Measurements from ENCODE around the gene SEL1L.

SEL1L gene

DNA sequence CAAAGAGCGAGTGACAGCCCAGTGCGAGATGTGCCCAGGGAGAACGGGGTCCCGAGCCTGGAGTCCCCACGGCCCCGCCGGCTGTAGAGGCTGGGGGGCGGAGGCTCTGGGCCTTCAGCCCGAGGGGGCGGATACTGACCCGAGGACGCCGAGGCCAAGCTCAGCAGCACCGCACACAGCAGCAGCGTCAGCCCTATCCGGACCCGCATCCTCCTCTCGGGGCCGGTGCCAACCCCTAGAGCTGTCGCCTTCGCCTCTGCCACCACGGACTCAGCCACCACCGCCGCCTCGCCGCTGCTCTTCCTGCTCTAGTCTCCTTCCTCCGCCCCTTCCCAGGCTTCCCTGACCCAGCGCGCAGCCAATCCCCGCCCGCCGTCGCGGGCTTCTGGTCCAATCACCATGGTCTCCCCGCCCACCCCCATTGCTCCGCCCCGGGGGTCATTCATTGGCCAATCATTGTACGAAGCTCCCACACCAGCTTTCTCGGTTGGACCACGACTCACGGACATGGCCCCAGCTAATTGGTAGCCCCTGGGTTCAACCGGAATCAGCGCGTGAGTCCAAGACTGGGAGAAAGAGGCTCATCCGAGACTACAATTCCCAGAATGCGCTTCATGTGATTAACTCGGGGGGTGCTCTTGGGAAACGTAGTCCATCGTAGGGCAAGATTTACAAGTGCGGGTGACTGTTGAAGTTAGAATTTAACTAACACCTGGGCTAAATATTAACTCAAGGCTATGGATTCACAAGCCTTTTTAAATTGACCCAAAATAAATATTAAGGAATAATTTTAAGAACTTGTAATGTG is at the start of gene SEL1L:
Gene SEL1L, minus strand, starts transcription at position 318 of the 808 bp plus-strand sequence. Its CDS starts 109 bp downstream, at position 209.
- TF ChIP-seq, protein P1, sequence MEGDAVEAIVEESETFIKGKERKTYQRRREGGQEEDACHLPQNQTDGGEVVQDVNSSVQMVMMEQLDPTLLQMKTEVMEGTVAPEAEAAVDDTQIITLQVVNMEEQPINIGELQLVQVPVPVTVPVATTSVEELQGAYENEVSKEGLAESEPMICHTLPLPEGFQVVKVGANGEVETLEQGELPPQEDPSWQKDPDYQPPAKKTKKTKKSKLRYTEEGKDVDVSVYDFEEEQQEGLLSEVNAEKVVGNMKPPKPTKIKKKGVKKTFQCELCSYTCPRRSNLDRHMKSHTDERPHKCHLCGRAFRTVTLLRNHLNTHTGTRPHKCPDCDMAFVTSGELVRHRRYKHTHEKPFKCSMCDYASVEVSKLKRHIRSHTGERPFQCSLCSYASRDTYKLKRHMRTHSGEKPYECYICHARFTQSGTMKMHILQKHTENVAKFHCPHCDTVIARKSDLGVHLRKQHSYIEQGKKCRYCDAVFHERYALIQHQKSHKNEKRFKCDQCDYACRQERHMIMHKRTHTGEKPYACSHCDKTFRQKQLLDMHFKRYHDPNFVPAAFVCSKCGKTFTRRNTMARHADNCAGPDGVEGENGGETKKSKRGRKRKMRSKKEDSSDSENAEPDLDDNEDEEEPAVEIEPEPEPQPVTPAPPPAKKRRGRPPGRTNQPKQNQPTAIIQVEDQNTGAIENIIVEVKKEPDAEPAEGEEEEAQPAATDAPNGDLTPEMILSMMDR (IDR thresholded peaks at IDR 0.05; ENCODE audit: low read depth, low read length): no peak
- H3K4me3 ChIP-seq (ENCODE audit: low read depth, low read length): peak within 1 kb of the TSS; percentile 98
- in situ Hi-C loops (cut with HindIII; ENCODE audit: low sequenced_read_pairs): no loop called here
- DNase-seq (ENCODE audit: low read depth, low spot score): peak; percentile 100

DNA sequence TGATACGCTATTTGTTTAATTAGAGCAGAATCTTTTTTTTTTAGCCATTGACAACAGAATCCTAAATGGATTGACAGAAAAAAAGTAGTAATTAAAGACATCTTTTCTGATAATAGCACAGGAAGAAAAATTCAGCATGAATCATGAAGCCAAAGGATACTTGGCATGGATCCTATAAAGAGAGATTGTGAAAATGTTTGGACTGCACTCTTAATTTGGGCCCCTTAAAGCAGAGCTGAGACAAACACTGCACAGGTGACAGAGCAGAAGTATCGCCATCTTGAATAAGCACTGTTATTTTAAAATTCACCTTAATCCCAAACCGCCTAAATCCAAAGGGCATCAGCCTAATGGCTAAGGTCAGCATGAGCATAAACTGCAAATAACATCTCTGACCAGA is 48.8 kb upstream of the SEL1L start:
- in situ Hi-C loops (cut with HindIII; ENCODE audit: low sequenced_read_pairs): no loop called here
- H3K4me3 ChIP-seq (ENCODE audit: low read depth, low read length): no peak overlapping the region
- TF ChIP-seq, protein P1 (IDR thresholded peaks at IDR 0.05; ENCODE audit: low read depth, low read length): no peak
- no peak for DNase-seq (ENCODE audit: low read depth, low spot score)

GRCh38 chr14:81579115-81579514 is 45.5 kb upstream of the SEL1L start:
- no peak overlapping the region for H3K4me3 ChIP-seq (ENCODE audit: low read depth, low read length)
- TF ChIP-seq, protein P1 (IDR thresholded peaks at IDR 0.05; ENCODE audit: low read depth, low read length): no peak
- DNase-seq (ENCODE audit: low read depth, low spot score): no peak
- in situ Hi-C loops (cut with HindIII; ENCODE audit: low sequenced_read_pairs): no loop called here

GRCh38 chr14:81571437-81571836 is 37.8 kb upstream of the SEL1L start:
- in situ Hi-C loops (cut with HindIII; ENCODE audit: low sequenced_read_pairs): no loop called here
- DNase-seq (ENCODE audit: low read depth, low spot score): no peak
- TF ChIP-seq, protein P1 (IDR thresholded peaks at IDR 0.05; ENCODE audit: low read depth, low read length): no peak
- H3K4me3 ChIP-seq (ENCODE audit: low read depth, low read length): no peak overlapping the region

DNA sequence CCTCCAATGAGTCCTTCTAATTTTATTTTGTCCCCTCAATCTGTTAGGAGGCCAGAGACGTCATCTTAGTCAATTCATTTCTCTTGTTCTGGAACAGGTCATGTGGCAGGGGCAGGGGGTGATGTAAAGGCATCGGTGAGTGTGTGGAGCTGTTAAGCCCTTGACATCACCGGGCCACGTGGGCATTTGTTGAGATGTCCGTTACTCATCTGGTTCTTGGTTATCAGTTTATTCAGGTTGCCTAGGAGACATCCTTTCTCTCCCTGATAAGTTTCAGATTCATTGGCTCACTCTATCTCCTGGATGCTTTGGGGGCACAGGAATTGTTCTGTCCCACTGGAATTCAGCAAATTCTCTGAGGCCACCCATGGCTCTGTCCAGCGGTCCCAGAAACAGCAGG is 33.6 kb upstream of the SEL1L start:
- in situ Hi-C loops (cut with HindIII; ENCODE audit: low sequenced_read_pairs): no loop called here
- TF ChIP-seq, protein P1 (IDR thresholded peaks at IDR 0.05; ENCODE audit: low read depth, low read length): no peak
- no peak for DNase-seq (ENCODE audit: low read depth, low spot score)
- no peak overlapping the region for H3K4me3 ChIP-seq (ENCODE audit: low read depth, low read length)

DNA sequence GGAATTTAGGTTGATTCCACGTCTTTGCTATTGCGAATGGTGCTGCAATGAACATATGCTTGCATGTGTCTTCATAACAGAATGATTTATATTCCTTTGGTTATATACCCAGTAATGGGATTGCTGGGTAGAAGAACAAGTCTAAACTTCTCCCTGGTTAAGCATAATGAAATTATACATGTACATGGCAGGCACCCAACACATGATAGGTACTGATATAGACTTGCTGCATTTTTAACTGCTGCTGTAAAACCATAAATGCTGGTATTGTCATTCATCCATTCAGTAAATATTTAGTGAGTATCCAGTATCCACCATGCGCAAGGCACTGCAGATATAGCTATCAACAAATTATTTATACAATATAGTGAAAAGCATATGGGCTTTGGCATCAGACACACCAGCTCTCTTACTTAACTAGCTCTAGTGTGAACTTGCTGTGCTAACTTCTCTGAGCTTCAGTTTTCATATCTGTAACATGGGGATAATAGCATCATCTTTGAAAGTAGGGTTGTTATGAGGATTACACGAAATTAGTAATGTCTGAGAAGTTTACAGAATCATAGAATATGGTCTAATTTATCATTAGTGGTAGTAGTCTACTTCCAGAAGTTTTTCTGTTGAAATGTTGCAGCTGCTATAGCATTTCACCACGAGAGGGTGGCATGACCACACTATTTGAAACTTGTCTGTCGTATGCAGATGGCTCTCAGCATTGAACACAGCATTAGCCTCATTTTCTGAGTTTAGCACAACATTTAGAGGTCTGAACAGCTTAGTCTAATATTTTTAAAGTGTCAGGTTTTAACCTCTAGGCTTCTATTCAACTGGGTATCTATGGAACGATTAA is 32.0 kb upstream of the SEL1L start:
- H3K4me3 ChIP-seq (ENCODE audit: low read depth, low read length): no peak overlapping the region
- DNase-seq (ENCODE audit: low read depth, low spot score): no peak
- in situ Hi-C loops (cut with HindIII; ENCODE audit: low sequenced_read_pairs): no loop called here
- TF ChIP-seq, protein P1 (IDR thresholded peaks at IDR 0.05; ENCODE audit: low read depth, low read length): peak; percentile 25

Data from astrocyte of the spinal cord (primary cell).